Caco-2 (cell line): Measurements from ENCODE around the gene CS. TPM values are rescaled to one million over a fixed set of nuclear protein-coding genes. Genes with fewer than 3 reads are reported as not detected.

Experiments
- BruUV-seq: library from RNA; stranded (reverse); fragments of 400-500 nt; replicated peaks from 2 replicates; lab custom pipeline; 2021; lab: Mats Ljungman, UMichigan
- CTCF ChIA-PET: fragments of 300-600 bp; sonication (Branson Sonifier 250); formaldehyde crosslinking; loops from one replicate; lab custom pipeline; 2022; ENCODE audit warnings: antibody characterized with exemption; lab: Charles Lee
- POLR2A ChIA-PET: fragments of 300-600 bp; sonication (Branson Sonifier 250); formaldehyde crosslinking; loops from one replicate; lab custom pipeline; 2022; ENCODE audit warnings: antibody characterized with exemption; lab: Charles Lee
- DNase-seq, 2 experiments: peaks; one replicate each; pipeline versions ENCODE4 v3.0.0 to v3.0.0-alpha.2; 2020 to 2022
- H3K27me3 ChIP-seq: replicated peaks from 2 replicates; pipeline ENCODE4 v1.6.0; 2011; ENCODE audit warnings: low read length; ENCODE audit not compliant: control insufficient read depth, insufficient read depth
- H3K36me3 ChIP-seq: 2 replicates; pipeline ENCODE4 v1.5.1; 2011; ENCODE audit warnings: low read length; ENCODE audit not compliant: control insufficient read depth, insufficient read depth
- H3K4me1 ChIP-seq: fragments of 250-450 bp; sonication (Bioruptor Pico); 2 replicates; pipeline ENCODE4 v1.5.1; 2020; ENCODE audit warnings: mild to moderate bottlenecking
- H3K4me3 ChIP-seq: 2 replicates; pipeline ENCODE4 v1.5.1; 2011; ENCODE audit warnings: low read depth, mild to moderate bottlenecking, control low read depth, low read length
- H3K9me3 ChIP-seq: fragments of 250-450 bp; sonication (Bioruptor Pico); 2 replicates; pipeline ENCODE4 v1.5.1; 2020; ENCODE audit warnings: mild to moderate bottlenecking, moderate library complexity
- H3K27ac Mint-ChIP-seq: one replicate; pipeline ENCODE4 v1.8.0; 2022; ENCODE audit warnings: mixed read lengths; ENCODE audit not compliant: unreplicated experiment
- H3K27me3 Mint-ChIP-seq: one replicate; pipeline ENCODE4 v1.8.0; 2022; ENCODE audit warnings: mixed read lengths; ENCODE audit not compliant: insufficient read depth, unreplicated experiment
- H3K36me3 Mint-ChIP-seq: one replicate; pipeline ENCODE4 v1.8.0; 2022; ENCODE audit warnings: mild to moderate bottlenecking, mixed read lengths; ENCODE audit not compliant: insufficient read depth, unreplicated experiment
- H3K4me1 Mint-ChIP-seq: one replicate; pipeline ENCODE4 v1.8.0; 2022; ENCODE audit warnings: low read depth, mixed read lengths; ENCODE audit not compliant: unreplicated experiment
- H3K4me3 Mint-ChIP-seq: one replicate; pipeline ENCODE4 v1.8.0; 2022; ENCODE audit warnings: mild to moderate bottlenecking, moderate library complexity, mixed read lengths; ENCODE audit not compliant: unreplicated experiment
- H3K9me3 Mint-ChIP-seq: one replicate; pipeline ENCODE4 v1.8.0; 2022; ENCODE audit warnings: mixed read lengths; ENCODE audit not compliant: unreplicated experiment
- CTCF ChIP-seq, 2 experiments: fragments of 200-600 bp in 1 of 2; IDR thresholded peaks; 1 replicate in 1 of 2; 2 replicates in 1 of 2; pipeline versions ENCODE4 v1.5.1 to v1.8.0; 2011 to 2022; ENCODE audit warnings: antibody characterized with exemption in 1 of 2, control low read depth in 1 of 2, inconsistent platforms in 1 of 2, low read depth in 1 of 2, low read length in 1 of 2, mild to moderate bottlenecking in 1 of 2, moderate library complexity in 1 of 2; ENCODE audit not compliant: insufficient read depth in 1 of 2, severe bottlenecking in 1 of 2, unreplicated experiment in 1 of 2
- intact Hi-C: fragments of 100-400 bp; cut with micrococcal nuclease; formaldehyde crosslinking; loops from one replicate; pipeline ENCODE4 v1.10.0; 2022; ENCODE audit not compliant: unreplicated experiment
- total RNA-seq: library from RNA; stranded (reverse); gene quantifications from 2 replicates; pipeline ENCODE4 v1.2.3, GENCODE V29; 2022

The CS gene
- total RNA-seq, 1 experiment from 2014 or later, result 241 TPM

- no peak for TF ChIP-seq CTCF (IDR thresholded peaks at IDR 0.05; ENCODE audit: insufficient read depth in 1 of 2, low read depth in 1 of 2, low read length in 1 of 2, severe bottlenecking in 1 of 2, unreplicated experiment in 1 of 2)
- Histone ChIP-seq H3K9me3 (no peaks in the 10 kb centered on the region), H3K4me3 (no peak overlapping the region), H3K27me3 (no peaks in the 10 kb centered on the region), H3K4me1 (peaks cover 19% of the 10 kb centered on the region), H3K36me3 (peaks cover 1% of the 10 kb centered on the region; the same call in 1 of the 2 replicates)
- ChIA-PET CTCF (interaction anchor here (0.5 kb wide), 1 partner anchor 119 kb away, joined by 6 read pairs; no protein-coding TSS in a partner anchor), POLR2A (no interaction called here)
- no TSS peak for BruUV-seq
- no peak for DNase-seq
- H3K4me1 Mint-ChIP-seq, result peaks cover 17% of the 10 kb centered on the region
- H3K4me3 Mint-ChIP-seq, result no peak overlapping the region
- no peaks in the 10 kb centered on the region for H3K9me3 Mint-ChIP-seq
- H3K27ac Mint-ChIP-seq, result no peak overlapping the region
- no peaks in the 10 kb centered on the region for H3K27me3 Mint-ChIP-seq
- intact Hi-C loops, result no loop called here
- peaks cover 83% of the 10 kb centered on the region for H3K36me3 Mint-ChIP-seq
Observed at GRCh38 chr12:56282030-56282429, 18.1 kb downstream of the CS start.

- DNase-seq, result no peak
- H3K27ac Mint-ChIP-seq, result no peak overlapping the region
- ChIA-PET POLR2A (no interaction called here), CTCF (no interaction called here)
- no peak for TF ChIP-seq CTCF (IDR thresholded peaks at IDR 0.05; ENCODE audit: insufficient read depth in 1 of 2, low read depth in 1 of 2, low read length in 1 of 2, severe bottlenecking in 1 of 2, unreplicated experiment in 1 of 2)
- H3K9me3 Mint-ChIP-seq, result no peaks in the 10 kb centered on the region
- H3K4me1 Mint-ChIP-seq, result peaks cover 7% of the 10 kb centered on the region
- H3K36me3 ChIP-seq, result peaks cover 1% of the 10 kb centered on the region; the same call in 1 of the 2 replicates
- H3K9me3 ChIP-seq, result no peaks in the 10 kb centered on the region
- peaks cover 7% of the 10 kb centered on the region; the same call in 1 of the 2 replicates for H3K4me1 ChIP-seq
- no peak overlapping the region for H3K4me3 Mint-ChIP-seq
- peaks cover 89% of the 10 kb centered on the region for H3K36me3 Mint-ChIP-seq
- intact Hi-C loops, result no loop called here
- no peaks in the 10 kb centered on the region for H3K27me3 Mint-ChIP-seq
- H3K4me3 ChIP-seq, result no peak overlapping the region
- BruUV-seq, result no TSS peak
- H3K27me3 ChIP-seq, result no peaks in the 10 kb centered on the region
Observed at GRCh38 chr12:56280849-56281248, 19.3 kb downstream of the CS start.

GRCh38 chr12:56278905-56279304, 21.2 kb downstream of the CS start:
- BruUV-seq, result no TSS peak
- peaks cover 90% of the 10 kb centered on the region for H3K36me3 Mint-ChIP-seq
- POLR2A ChIA-PET, result interaction anchor here (0.6 kb wide), 1 partner anchor 151 kb away, joined by 7 read pairs; no protein-coding TSS in a partner anchor

More at GRCh38 chr12:56278905-56279304, 21.2 kb downstream of the CS start:
- Histone ChIP-seq H3K4me1 (no peaks in the 10 kb centered on the region), H3K27me3 (no peaks in the 10 kb centered on the region), H3K4me3 (no peak overlapping the region), H3K36me3 (peaks cover 1% of the 10 kb centered on the region), H3K9me3 (no peaks in the 10 kb centered on the region)
- Mint-ChIP-seq H3K4me3 (no peak overlapping the region), H3K4me1 (no peaks in the 10 kb centered on the region), H3K27ac (no peak overlapping the region), H3K9me3 (no peaks in the 10 kb centered on the region), H3K27me3 (no peaks in the 10 kb centered on the region)
- no peak for DNase-seq
- CTCF ChIA-PET, result no interaction called here
- no peak for TF ChIP-seq CTCF (IDR thresholded peaks at IDR 0.05; ENCODE audit: insufficient read depth in 1 of 2, low read depth in 1 of 2, low read length in 1 of 2, severe bottlenecking in 1 of 2, unreplicated experiment in 1 of 2)
- intact Hi-C loops, result no loop called here
